SH-SY5Y (cell line): ENCODE measurements around the gene CCL17.

Experiments
- GATA2 ChIP-seq: IDR thresholded peaks from 2 replicates; pipeline ENCODE4 v1.6.1; 2011; ENCODE audit warnings: mild to moderate bottlenecking, low read depth, low read length
- GATA3 ChIP-seq: IDR thresholded peaks from 2 replicates; pipeline ENCODE4 v1.6.1; 2011; ENCODE audit warnings: low read depth, mild to moderate bottlenecking, low read length, moderate library complexity

- TF ChIP-seq GATA2 (no peak), GATA3 (no peak)
These were observed 42.8 kb downstream of the CCL17 start, which contains the start of the genes CIAPIN1 and COQ9 for GRCh38 chr16:57447186-57447962.
